Left ventricle myocardium inferior (tissue), 1 donor: ENCODE data around the gene DHCR7. TPM values are rescaled to one million over a fixed set of nuclear protein-coding genes. Genes with fewer than 3 reads are reported as not detected.

ENCODE experiments used
- DNase-seq: peaks from one replicate; pipeline ENCODE4 v3.0.0-alpha.2; 2020
- H3K27ac ChIP-seq: fragments of 200-600 bp; replicated peaks from 2 replicates; pipeline ENCODE4 v1.8.0; 2021
- H3K27me3 ChIP-seq: fragments of 200-600 bp; 2 replicates; pipeline ENCODE4 v1.8.0; 2021; ENCODE audit warnings: low read depth
- H3K36me3 ChIP-seq: fragments of 200-600 bp; 2 replicates; pipeline ENCODE4 v1.8.0; 2021
- H3K4me1 ChIP-seq: fragments of 200-600 bp; 2 replicates; pipeline ENCODE4 v1.8.0; 2021
- H3K4me3 ChIP-seq: fragments of 200-600 bp; 2 replicates; pipeline ENCODE4 v1.8.0; 2021; ENCODE audit warnings: mild to moderate bottlenecking, moderate library complexity
- H3K9me3 ChIP-seq: fragments of 200-600 bp; replicated peaks from 2 replicates; pipeline ENCODE4 v1.8.0; 2021
- intact Hi-C: fragments of 100-400 bp; cut with micrococcal nuclease; formaldehyde crosslinking; loops from one replicate; pipeline ENCODE4 v1.11.0; 2022
- total RNA-seq: library from RNA; stranded (reverse); fragmentation: NEBNext Ultra II Directional; extraction: Animal tissue kit (Norgen Biotek cat#: 25700); gene quantifications from one replicate; pipeline ENCODE4 v1.2.1, GENCODE V29; 2021
- TF ChIP-seq, protein P1 (sequence below): fragments of 200-600 bp; IDR thresholded peaks from 2 replicates; pipeline ENCODE4 v1.8.0; 2021; ENCODE audit warnings: antibody characterized with exemption, mild to moderate bottlenecking, borderline replicate concordance
- donor health status: DM: no; HTN: yes; CAD: no; lungs with severe emphysema.

Gene DHCR7
- total RNA-seq, 1 donor from 2014 or later = 39.1 TPM

- no peak overlapping the region for H3K27ac ChIP-seq
- H3K27me3 ChIP-seq = no peaks in the 10 kb centered on the region
- peaks cover 42% of the 10 kb centered on the region for H3K36me3 ChIP-seq
- no peak overlapping the region for H3K4me3 ChIP-seq
- peaks cover 26% of the 10 kb centered on the region for H3K4me1 ChIP-seq
- intact Hi-C loops = no loop called here
- no peak for DNase-seq
- TF ChIP-seq, protein P1, sequence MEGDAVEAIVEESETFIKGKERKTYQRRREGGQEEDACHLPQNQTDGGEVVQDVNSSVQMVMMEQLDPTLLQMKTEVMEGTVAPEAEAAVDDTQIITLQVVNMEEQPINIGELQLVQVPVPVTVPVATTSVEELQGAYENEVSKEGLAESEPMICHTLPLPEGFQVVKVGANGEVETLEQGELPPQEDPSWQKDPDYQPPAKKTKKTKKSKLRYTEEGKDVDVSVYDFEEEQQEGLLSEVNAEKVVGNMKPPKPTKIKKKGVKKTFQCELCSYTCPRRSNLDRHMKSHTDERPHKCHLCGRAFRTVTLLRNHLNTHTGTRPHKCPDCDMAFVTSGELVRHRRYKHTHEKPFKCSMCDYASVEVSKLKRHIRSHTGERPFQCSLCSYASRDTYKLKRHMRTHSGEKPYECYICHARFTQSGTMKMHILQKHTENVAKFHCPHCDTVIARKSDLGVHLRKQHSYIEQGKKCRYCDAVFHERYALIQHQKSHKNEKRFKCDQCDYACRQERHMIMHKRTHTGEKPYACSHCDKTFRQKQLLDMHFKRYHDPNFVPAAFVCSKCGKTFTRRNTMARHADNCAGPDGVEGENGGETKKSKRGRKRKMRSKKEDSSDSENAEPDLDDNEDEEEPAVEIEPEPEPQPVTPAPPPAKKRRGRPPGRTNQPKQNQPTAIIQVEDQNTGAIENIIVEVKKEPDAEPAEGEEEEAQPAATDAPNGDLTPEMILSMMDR = no peak
- no peaks in the 10 kb centered on the region for H3K9me3 ChIP-seq
Measured at GRCh38 chr11:71435278-71435951, 12.8 kb downstream of the DHCR7 start.

GRCh38 chr11:71434576-71435130 lies 13.5 kb downstream of the DHCR7 start:
- H3K4me3 ChIP-seq = no peak overlapping the region
- H3K27me3 ChIP-seq = no peaks in the 10 kb centered on the region
- peaks cover 37% of the 10 kb centered on the region for H3K36me3 ChIP-seq
- H3K27ac ChIP-seq = no peak overlapping the region
- TF ChIP-seq, protein P1 = no peak
- no peaks in the 10 kb centered on the region for H3K9me3 ChIP-seq
- DNase-seq = no peak
- intact Hi-C loops = no loop called here
- peaks cover 26% of the 10 kb centered on the region for H3K4me1 ChIP-seq

- Histone ChIP-seq H3K36me3 (peaks cover 29% of the 10 kb centered on the region), H3K27ac (peak overlapping the region; percentile 82), H3K4me3 (no peak overlapping the region), H3K9me3 (no peaks in the 10 kb centered on the region), H3K27me3 (no peaks in the 10 kb centered on the region), H3K4me1 (peaks cover 34% of the 10 kb centered on the region)
- peak; percentile 58 for DNase-seq
- intact Hi-C loops = no loop called here
- TF ChIP-seq, protein P1 = no peak
Measured at GRCh38 chr11:71433648-71434450, 14.3 kb downstream of the DHCR7 start.

DNA sequence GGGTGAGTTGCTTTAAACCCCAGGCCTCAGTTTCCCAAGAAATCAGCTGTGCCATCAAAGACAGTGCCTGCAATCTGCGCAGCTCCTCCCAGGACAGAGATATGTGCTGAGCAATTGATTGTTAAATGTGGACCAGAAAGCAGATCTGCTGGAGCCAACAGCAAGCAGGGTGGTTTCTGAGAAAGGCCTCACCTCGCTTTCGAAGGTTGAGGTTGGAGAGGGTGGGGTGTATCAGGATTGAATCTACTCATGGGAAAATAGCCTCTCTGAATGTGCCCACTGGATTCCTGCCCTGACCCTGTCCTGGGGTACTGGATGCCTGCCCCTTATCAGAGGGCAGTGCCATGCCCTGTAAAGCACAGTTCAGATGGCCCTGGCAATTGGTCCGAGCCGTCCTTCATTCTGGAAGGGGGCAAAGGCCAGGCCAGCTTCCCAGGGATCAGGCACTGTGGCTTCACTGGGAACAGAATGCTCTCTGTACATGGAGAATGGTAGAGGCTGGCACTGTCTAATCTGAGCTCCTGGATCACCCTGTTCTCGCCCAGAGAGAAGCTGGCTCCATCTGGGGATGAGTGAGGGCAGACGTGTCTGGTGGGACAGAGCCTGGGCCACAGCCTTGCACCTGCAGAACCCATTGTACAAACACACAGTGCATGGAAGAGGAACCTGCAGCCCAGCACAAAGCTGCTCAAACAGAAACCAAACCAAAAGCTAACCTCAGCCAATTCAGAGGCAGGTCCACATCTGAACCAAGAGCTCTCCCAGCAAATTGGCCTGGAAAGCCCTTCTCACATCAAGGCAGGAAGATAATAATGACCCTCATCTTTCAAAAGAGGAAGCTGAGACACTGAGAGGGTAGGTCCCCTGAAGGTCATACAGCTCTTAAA lies 15.2 kb downstream of the DHCR7 start:
- Histone ChIP-seq H3K27me3 (no peaks in the 10 kb centered on the region), H3K4me3 (no peak overlapping the region), H3K4me1 (peaks cover 39% of the 10 kb centered on the region), H3K36me3 (peaks cover 20% of the 10 kb centered on the region), H3K27ac (peak overlapping the region; percentile 82), H3K9me3 (no peaks in the 10 kb centered on the region)
- intact Hi-C loops = no loop called here
- DNase-seq = no peak
- TF ChIP-seq, protein P1 = no peak

DNA sequence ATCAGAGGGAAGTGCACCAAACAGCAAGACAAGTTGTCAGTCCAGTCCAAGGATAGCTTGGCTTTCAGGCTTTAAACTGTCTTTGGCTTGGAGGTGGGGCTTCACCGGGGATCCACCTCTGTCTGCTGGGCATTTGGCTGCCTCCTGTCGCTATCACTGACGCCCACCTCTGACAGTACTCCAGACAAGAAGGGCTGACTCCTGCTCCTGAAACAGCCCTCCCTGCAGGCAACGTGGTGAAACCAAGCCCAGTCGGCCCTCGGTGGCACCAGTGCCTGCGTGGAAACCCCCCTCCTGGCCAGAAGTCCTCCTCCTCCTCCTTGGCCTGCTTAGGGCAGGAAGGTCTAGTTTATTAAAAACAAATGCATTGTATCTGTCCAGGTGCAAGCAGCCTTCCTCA lies 16.9 kb downstream of the DHCR7 start:
- no peak for DNase-seq

More for the DNA sequence above, 16.9 kb downstream of the DHCR7 start:
- Histone ChIP-seq H3K4me3 (no peak overlapping the region), H3K4me1 (peaks cover 39% of the 10 kb centered on the region), H3K27me3 (no peaks in the 10 kb centered on the region), H3K27ac (no peak overlapping the region), H3K9me3 (no peaks in the 10 kb centered on the region), H3K36me3 (peaks cover 10% of the 10 kb centered on the region)
- intact Hi-C loops = no loop called here
- TF ChIP-seq, protein P1 = no peak
